Measurements from ENCODE around the gene HPCAL1.

- TF ChIP-seq POLR2A (IDR thresholded peaks at IDR 0.05) (no peak), CTCF (IDR thresholded peaks at IDR 0.05) (no peak)
These were observed 26.8 kb downstream of the HPCAL1 start for GRCh38 chr2:10329580-10329879.

Measured in tibial nerve (tissue), 3 donors.